ENCODE data around the gene LTA4H.
A peak's percentile ranks its signal among the peaks of the same experiment; 100 is the strongest.

LTA4H gene

DNA sequence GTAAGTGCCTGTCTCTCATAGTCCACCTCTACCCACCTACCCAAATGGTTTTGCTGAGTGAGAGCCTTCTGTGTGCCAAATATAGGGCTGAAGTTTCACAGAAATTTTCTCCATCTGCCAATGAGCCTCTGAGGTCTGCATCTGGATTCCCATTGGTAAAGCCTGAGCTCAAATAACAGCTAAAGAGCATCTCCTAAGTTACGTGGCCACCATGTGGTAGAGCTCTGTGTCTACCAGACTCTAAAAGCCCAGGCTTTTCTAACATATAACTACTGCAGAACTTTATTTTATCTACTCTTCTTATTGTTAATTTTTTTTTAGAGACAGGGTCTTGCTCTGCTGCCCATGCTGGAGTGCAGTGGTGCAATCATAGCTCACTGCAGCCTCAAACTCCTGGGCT lies 76.3 kb downstream of the LTA4H start:
- no peak for TF ChIP-seq EZH2phosphoT487 (IDR thresholded peaks at IDR 0.05; ENCODE audit: borderline replicate concordance)
- TF ChIP-seq CTCF (conservative IDR thresholded peaks at IDR 0.05; ENCODE audit: low read length): peak; percentile 52
- no peaks in the 10 kb centered on the region for H3K9me3 ChIP-seq (ENCODE audit: insufficient read depth, low read depth, low read length)
- no peak overlapping the region for H3K4me3 ChIP-seq (ENCODE audit: low read length, poor library complexity, severe bottlenecking)
- no peak overlapping the region for H2AFZ ChIP-seq (ENCODE audit: low read length)
- no peak overlapping the region for H3K9ac ChIP-seq (ENCODE audit: low read depth, low read length, poor library complexity, severe bottlenecking)
- H3K9me2 ChIP-seq (replicated peaks; ENCODE audit: low read depth, low read length): no peaks in the 10 kb centered on the region
- no peaks in the 10 kb centered on the region for H3K79me2 ChIP-seq (ENCODE audit: insufficient read depth, low read length)
- no peaks in the 10 kb centered on the region for H3K4me1 ChIP-seq (ENCODE audit: insufficient read depth, low read length, poor library complexity, severe bottlenecking)
- no peak overlapping the region for H3K4me2 ChIP-seq (ENCODE audit: low read depth, low read length, poor library complexity, severe bottlenecking)
- H4K20me1 ChIP-seq (ENCODE audit: insufficient read depth, low read length, poor library complexity, severe bottlenecking): no peaks in the 10 kb centered on the region
- H3F3A ChIP-seq (ENCODE audit: low read depth): no peaks in the 10 kb centered on the region
- no peaks in the 10 kb centered on the region for H3K27me3 ChIP-seq (ENCODE audit: insufficient read depth, low read length, poor library complexity, severe bottlenecking)
- no peaks in the 10 kb centered on the region for H3K36me3 ChIP-seq (ENCODE audit: insufficient read depth, low read length)

- no peaks in the 10 kb centered on the region for H3K79me2 ChIP-seq (ENCODE audit: insufficient read depth, low read length)
- H3K4me1 ChIP-seq (ENCODE audit: insufficient read depth, low read length, poor library complexity, severe bottlenecking): no peaks in the 10 kb centered on the region
- no peaks in the 10 kb centered on the region for H3K9me3 ChIP-seq (ENCODE audit: insufficient read depth, low read depth, low read length)
- H3K4me2 ChIP-seq (ENCODE audit: low read depth, low read length, poor library complexity, severe bottlenecking): no peak overlapping the region
- H3K4me3 ChIP-seq (ENCODE audit: low read length, poor library complexity, severe bottlenecking): no peak overlapping the region
- H3K9me2 ChIP-seq (replicated peaks; ENCODE audit: low read depth, low read length): no peaks in the 10 kb centered on the region
- no peaks in the 10 kb centered on the region for H3K27me3 ChIP-seq (ENCODE audit: insufficient read depth, low read length, poor library complexity, severe bottlenecking)
- no peaks in the 10 kb centered on the region for H4K20me1 ChIP-seq (ENCODE audit: insufficient read depth, low read length, poor library complexity, severe bottlenecking)
- H2AFZ ChIP-seq (ENCODE audit: low read length): no peak overlapping the region
- H3F3A ChIP-seq (ENCODE audit: low read depth): no peaks in the 10 kb centered on the region
- no peak for TF ChIP-seq EZH2phosphoT487 (IDR thresholded peaks at IDR 0.05; ENCODE audit: borderline replicate concordance)
- TF ChIP-seq CTCF (conservative IDR thresholded peaks at IDR 0.05; ENCODE audit: low read length): no peak
- H3K36me3 ChIP-seq (ENCODE audit: insufficient read depth, low read length): no peaks in the 10 kb centered on the region
- no peak overlapping the region for H3K9ac ChIP-seq (ENCODE audit: low read depth, low read length, poor library complexity, severe bottlenecking)
Observed at GRCh38 chr12:95956557-95957145, 78.7 kb downstream of the LTA4H start.

DNA sequence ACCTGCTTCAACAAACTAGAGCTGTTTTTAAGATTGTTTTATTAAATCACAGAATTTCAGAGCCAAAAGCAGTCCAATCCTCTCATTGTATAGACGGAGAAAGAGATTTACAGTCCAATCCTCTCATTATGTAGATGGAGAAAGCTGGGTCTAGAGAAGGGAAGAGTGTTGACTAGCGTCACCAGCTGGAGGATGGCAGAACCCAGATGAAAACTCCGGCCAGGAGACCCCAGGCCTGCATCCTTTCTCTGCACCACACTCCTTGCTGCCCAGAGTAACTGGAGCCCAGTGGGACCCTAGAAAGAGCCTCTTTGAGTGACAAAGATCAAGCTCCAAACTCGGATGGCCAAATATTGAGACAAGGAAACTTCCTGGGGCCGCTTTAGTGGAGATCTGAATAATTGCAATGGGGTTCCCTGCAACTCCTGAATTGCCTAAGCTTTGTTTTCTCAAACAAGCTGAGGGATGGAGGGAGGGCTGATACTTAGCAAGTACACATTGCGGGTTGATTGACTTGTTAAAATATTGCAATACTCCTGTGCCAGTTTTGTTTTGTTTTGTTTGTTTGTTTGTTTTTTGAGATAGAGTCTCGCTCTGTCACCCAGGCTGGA lies 79.7 kb downstream of the LTA4H start:
- Histone ChIP-seq H3K4me3 (ENCODE audit: low read length, poor library complexity, severe bottlenecking) (no peak overlapping the region), H3K4me2 (ENCODE audit: low read depth, low read length, poor library complexity, severe bottlenecking) (no peak overlapping the region), H3K9ac (ENCODE audit: low read depth, low read length, poor library complexity, severe bottlenecking) (no peak overlapping the region), H3K36me3 (ENCODE audit: insufficient read depth, low read length) (no peaks in the 10 kb centered on the region), H4K20me1 (ENCODE audit: insufficient read depth, low read length, poor library complexity, severe bottlenecking) (no peaks in the 10 kb centered on the region), H3K27me3 (ENCODE audit: insufficient read depth, low read length, poor library complexity, severe bottlenecking) (no peaks in the 10 kb centered on the region), H3K9me3 (ENCODE audit: insufficient read depth, low read depth, low read length) (no peaks in the 10 kb centered on the region), H3K79me2 (ENCODE audit: insufficient read depth, low read length) (no peaks in the 10 kb centered on the region), H3F3A (ENCODE audit: low read depth) (no peaks in the 10 kb centered on the region), H3K4me1 (ENCODE audit: insufficient read depth, low read length, poor library complexity, severe bottlenecking) (no peaks in the 10 kb centered on the region), H2AFZ (ENCODE audit: low read length) (no peak overlapping the region), H3K9me2 (replicated peaks; ENCODE audit: low read depth, low read length) (no peaks in the 10 kb centered on the region)
- TF ChIP-seq CTCF (conservative IDR thresholded peaks at IDR 0.05; ENCODE audit: low read length) (no peak), EZH2phosphoT487 (IDR thresholded peaks at IDR 0.05; ENCODE audit: borderline replicate concordance) (no peak)

All from Loucy (cell line).